Choroid plexus epithelial cell (primary cell): ENCODE measurements around the gene CCDC89.
"Not testable (repeated sequence)": the region's sequence is repeated elsewhere in the genome, so short reads cannot be mapped to it uniquely, and the experiment has no call there.

Source experiments
- DNase-seq: peaks from one replicate; pipeline ENCODE4 v3.0.0-alpha.2; 2010; ENCODE audit warnings: low read depth
- H3K4me3 ChIP-seq: 2 replicates; pipeline ENCODE4 v1.5.1; 2011; ENCODE audit warnings: low read depth, mild to moderate bottlenecking, control low read depth, low read length, moderate library complexity
- TF ChIP-seq, protein P1 (sequence below): conservative IDR thresholded peaks from 2 replicates; pipeline ENCODE4 v1.5.1; 2011; ENCODE audit warnings: low read depth, mild to moderate bottlenecking, control low read depth, inconsistent platforms, low read length, moderate library complexity

The CCDC89 gene

DNA sequence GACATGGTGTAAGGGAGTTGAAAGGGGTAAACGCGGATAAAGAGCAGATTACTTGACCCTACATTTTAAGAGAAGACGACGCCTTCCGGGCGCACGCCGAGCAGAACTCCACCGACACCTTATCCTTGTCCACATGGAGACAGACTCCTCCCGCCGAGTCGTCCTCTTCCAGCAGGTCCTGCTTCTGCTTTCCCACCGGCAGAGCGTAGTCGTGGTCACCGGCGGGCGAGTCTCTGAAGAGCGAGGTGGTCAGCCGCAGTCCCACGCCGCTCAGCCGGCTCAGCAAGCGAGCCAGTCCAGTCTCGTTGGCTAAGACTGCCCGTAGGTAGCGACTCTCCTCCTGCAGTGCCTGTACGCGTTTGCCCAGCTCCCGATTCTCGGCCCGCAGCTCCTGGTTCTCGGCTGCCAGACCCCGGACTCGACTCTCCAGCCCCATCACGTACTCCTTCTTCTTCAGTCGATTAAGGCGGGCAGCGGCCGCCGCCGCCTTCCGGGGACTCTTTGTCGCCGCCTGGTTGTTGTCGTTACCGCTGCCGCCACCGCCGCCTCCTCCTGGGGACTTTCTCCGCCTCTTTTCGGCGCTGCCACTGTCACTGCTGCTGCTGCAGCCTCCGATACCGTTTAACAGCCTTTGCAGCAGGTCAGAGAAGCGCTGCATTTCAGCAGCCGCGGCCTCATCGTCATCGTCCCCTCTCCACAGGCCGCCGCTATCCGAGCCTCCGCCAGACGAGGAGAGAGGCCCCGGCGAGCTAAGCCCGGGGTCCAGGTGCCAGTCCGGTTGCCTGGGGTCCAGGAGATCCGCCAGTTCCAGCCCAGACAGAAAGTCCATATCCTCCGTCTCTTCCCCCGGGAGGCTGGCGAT lies 22.0 kb downstream of the CCDC89 start:
- TF ChIP-seq, protein P1, sequence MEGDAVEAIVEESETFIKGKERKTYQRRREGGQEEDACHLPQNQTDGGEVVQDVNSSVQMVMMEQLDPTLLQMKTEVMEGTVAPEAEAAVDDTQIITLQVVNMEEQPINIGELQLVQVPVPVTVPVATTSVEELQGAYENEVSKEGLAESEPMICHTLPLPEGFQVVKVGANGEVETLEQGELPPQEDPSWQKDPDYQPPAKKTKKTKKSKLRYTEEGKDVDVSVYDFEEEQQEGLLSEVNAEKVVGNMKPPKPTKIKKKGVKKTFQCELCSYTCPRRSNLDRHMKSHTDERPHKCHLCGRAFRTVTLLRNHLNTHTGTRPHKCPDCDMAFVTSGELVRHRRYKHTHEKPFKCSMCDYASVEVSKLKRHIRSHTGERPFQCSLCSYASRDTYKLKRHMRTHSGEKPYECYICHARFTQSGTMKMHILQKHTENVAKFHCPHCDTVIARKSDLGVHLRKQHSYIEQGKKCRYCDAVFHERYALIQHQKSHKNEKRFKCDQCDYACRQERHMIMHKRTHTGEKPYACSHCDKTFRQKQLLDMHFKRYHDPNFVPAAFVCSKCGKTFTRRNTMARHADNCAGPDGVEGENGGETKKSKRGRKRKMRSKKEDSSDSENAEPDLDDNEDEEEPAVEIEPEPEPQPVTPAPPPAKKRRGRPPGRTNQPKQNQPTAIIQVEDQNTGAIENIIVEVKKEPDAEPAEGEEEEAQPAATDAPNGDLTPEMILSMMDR: peak; percentile 42
- peak overlapping the region; percentile 85 for H3K4me3 ChIP-seq
- DNase-seq: peak; percentile 47

DNA sequence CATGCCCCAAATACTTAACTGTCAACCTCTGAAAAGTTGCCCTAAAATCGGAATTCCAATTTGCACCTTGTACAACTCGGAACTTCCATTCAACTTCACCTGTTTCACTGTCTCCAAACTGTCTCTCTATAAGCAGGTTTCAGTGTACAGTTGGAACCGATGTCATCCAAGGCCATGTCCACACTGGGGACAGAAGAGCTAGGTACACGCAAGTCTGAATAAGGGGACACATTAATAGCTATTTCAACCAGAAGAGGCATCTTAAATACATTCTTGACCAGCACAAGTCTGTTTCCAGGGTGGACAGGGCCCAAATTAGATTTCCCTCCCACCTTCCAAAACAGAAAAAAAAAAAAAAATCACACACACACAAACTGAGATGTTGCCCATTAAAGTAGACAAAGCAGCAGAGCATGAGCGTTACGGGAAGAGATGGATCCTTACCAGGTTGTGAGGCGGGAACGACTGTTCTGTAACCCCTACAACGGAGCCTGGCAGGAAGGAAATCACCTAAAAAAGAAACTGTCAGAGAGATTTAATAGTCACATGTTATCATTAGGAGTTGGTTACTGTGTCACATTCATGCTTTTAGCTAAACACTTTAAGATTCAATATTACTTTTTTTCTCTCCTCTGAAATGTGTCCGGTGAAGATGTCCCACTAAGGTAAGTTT lies 22.8 kb downstream of the CCDC89 start:
- TF ChIP-seq, protein P1: no peak
- H3K4me3 ChIP-seq: peak overlapping the region; percentile 85
- no peak for DNase-seq

DNA sequence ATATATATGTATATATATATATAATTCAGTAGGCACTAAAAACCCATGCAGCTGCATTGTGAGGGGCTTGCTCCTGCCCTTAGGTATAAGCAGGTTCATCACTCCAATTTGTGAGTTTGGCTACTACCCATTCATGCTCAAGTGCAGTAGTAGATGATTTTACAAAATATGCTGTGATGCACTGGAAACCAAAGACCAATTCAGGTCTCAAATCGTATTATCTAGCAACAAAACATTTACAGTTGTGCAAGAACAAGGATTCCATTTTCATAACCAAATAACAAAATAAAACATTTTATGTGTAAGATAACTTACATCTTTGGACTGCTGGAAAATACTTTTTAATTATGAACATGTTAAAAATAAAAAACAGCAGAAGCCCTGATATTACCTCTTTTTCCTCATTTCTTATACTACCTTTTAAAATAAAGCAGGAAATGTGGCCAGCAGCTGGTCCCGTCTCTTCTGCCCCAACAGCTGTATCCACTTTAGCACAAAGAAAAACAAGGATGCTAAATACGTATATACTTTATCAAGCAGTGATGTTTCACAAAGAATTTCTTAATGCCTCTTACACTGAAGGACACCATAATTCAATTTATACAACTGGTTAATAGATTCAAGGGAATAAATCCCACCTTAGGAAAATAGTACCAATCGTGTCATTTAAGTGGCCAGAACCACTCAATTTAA lies 23.9 kb downstream of the CCDC89 start:
- TF ChIP-seq, protein P1: no peak
- DNase-seq: no peak
- peak overlapping the region; percentile 85 for H3K4me3 ChIP-seq

DNA sequence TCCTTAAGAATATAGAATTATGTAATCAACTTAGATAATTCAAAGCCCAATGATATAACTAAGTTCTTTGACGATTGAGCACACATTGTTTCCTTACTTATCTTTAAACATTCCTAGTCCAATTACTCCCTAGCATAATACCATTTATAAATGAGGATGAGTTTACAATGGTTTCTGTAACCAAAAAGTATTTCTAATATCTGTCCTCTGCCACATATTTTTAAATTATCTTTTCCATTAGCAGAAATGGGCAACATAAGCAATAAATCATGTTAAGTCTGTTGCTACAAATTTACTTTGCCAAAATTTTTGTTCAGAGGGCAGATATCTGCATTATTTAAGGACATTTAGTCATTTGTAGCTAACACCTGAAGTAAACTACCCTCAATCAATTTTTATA lies 27.8 kb downstream of the CCDC89 start:
- H3K4me3 ChIP-seq: no peak overlapping the region
- no peak for DNase-seq
- TF ChIP-seq, protein P1: no peak

DNA sequence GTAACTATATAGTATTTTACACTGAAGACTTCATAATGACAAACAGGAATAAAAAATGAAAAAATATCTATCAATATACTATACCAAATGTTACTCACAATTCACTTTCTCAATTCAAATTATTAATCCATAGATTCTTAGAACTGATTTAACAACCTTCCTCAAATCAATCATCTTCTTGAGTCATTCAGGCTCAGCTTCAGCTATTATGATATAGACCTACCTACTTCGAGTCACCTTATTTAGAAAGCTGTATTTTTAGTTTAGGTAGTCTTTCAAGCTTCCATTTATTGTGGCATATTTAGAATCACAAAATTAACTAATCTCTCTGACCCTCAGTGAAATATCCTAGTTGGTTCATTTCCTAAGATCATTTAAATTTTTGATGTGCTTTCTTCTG lies 29.2 kb downstream of the CCDC89 start:
- no peak for DNase-seq
- no peak overlapping the region for H3K4me3 ChIP-seq
- TF ChIP-seq, protein P1: no peak

DNA sequence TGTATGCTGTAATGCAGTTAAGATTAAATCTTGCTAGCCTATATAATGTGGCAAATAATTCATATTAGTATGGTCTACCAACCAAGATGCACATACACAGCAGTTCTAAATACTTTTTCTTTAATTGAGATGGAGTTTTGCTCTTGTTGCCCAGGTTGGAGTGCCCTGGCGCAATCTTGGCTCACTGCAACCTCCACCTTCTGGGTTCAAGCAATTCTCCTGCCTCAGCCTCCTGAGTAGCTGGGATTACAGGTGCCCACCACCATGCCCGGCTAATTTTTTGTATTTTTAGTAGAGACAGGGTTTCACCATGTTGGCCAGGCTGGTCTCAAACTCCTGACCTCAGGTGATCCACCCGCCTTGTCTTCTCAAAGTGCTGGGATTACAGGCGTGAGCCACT lies 31.7 kb downstream of the CCDC89 start:
- not testable (repeated sequence) for DNase-seq, H3K4me3 ChIP-seq

DNA sequence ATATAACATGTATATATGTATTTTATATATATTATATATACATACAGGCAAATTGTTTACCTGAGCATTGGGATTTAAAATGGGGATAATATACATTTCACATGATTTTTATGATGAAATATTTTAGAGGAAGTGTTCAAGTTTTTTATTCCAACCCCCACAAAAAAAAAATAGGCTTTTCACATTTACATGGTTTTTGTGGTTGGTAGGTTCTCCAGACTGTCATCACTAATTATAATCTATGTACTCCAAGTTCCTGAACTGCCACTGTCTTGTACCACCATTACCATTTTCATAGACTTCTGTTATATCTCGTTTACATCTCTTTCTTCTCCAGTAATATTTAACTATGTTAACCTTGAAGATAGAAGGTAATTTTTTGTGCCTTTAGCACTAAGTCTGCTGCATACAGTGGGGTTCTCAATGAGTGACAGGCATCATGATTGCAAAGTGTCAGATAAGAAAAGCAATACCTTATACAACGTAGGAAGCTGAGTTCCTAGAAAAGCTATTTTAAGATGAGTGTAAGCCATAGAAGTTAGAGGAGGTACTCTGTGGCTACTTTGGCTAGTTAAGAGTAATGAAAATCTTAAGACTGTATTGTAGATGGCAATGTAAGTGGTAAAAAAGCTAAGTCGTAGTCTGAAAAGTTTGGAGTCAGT lies 33.1 kb downstream of the CCDC89 start:
- TF ChIP-seq, protein P1: no peak
- no peak overlapping the region for H3K4me3 ChIP-seq
- DNase-seq: no peak
